SK-N-SH (cell line): ENCODE data around the gene SMIM22. TPM values are rescaled to one million over a fixed set of nuclear protein-coding genes. Genes with fewer than 3 reads are reported as not detected.

ENCODE experiments used
- CTCF ChIA-PET: fragments of 300-600, 350-600 bp; formaldehyde crosslinking; extraction: SDS; loops from one replicate; lab custom pipeline; 2021; lab: Yijun Ruan, JAX
- POLR2A ChIA-PET: fragments of 350-600 bp; sonication (Branson Sonifier 250); formaldehyde crosslinking; extraction: SDS; loops from one replicate; lab custom pipeline; 2020; ENCODE audit warnings: antibody characterized with exemption, inconsistent platforms; lab: Yijun Ruan, JAX
- DNase-seq: peaks from one replicate; pipeline ENCODE4 v3.0.0; 2012
- H2AFZ ChIP-seq: fragments of 200-600 bp; sonication (generic); 2 replicates; pipeline ENCODE4 v1.8.1; 2016; ENCODE audit warnings: antibody characterized with exemption, mild to moderate bottlenecking, low read depth
- H3F3A ChIP-seq: fragments of 200-600 bp; sonication (generic); replicated peaks from 2 replicates; pipeline ENCODE3; 2016; ENCODE audit warnings: antibody characterized with exemption, mild to moderate bottlenecking; ENCODE audit not compliant: insufficient read depth
- H3K27ac ChIP-seq, 2 experiments: fragments of 200-500 bp in 1 of 2; fragments of 200-600 bp in 1 of 2; sonication (Bioruptor generic) in 1 of 2; sonication (generic), shearing (Covaris generic) in 1 of 2; 2 replicates each; pipeline versions ENCODE4 v1.5.1 to v1.6.1; 2014 to 2016; ENCODE audit warnings: low read depth in 2 of 2, inconsistent platforms in 1 of 2, low read length in 1 of 2, mild to moderate bottlenecking in 1 of 2, mixed read lengths in 1 of 2
- H3K27me3 ChIP-seq: fragments of 200-600 bp; sonication (generic), shearing (Covaris generic); 2 replicates; pipeline ENCODE4 v1.6.1; 2016; ENCODE audit warnings: mixed run types; ENCODE audit not compliant: insufficient read depth
- H3K36me3 ChIP-seq, 2 experiments: fragments of 200-500 bp in 1 of 2; fragments of 200-600 bp in 1 of 2; sonication (Bioruptor generic) in 1 of 2; sonication (generic) in 1 of 2; replicated peaks in 1 of 2; 2 replicates each; pipeline versions ENCODE3 to v1.5.1; 2014 to 2016; ENCODE audit warnings: low read length in 1 of 2, mild to moderate bottlenecking in 1 of 2; ENCODE audit not compliant: insufficient read depth in 2 of 2, control insufficient read depth in 1 of 2
- H3K4me1 ChIP-seq, 2 experiments: fragments of 200-500 bp in 1 of 2; fragments of 200-600 bp in 1 of 2; sonication (Bioruptor generic) in 1 of 2; sonication (generic), shearing (Covaris generic) in 1 of 2; 2 replicates each; pipeline versions ENCODE4 v1.5.1 to v1.6.1; 2014 to 2016; ENCODE audit warnings: low read depth in 1 of 2, low read length in 1 of 2, mixed run types in 1 of 2; ENCODE audit not compliant: insufficient read depth in 2 of 2, control insufficient read depth in 1 of 2
- H3K4me2 ChIP-seq: fragments of 200-600 bp; sonication (generic), shearing (Covaris generic); 2 replicates; pipeline ENCODE4 v1.6.1; 2017; ENCODE audit warnings: mixed run types
- H3K4me3 ChIP-seq, 2 experiments: fragments of 200-500 bp in 1 of 2; fragments of 200-600 bp in 1 of 2; sonication (Bioruptor generic) in 1 of 2; sonication (generic), shearing (Covaris generic) in 1 of 2; 2 replicates each; pipeline versions ENCODE4 v1.5.1 to v1.8.1; 2014 to 2016; ENCODE audit warnings: low read depth in 2 of 2, inconsistent platforms in 1 of 2, low read length in 1 of 2, mild to moderate bottlenecking in 1 of 2, mixed read lengths in 1 of 2, moderate library complexity in 1 of 2
- H3K79me2 ChIP-seq: fragments of 200-600 bp; sonication (generic); 2 replicates; pipeline ENCODE4 v1.8.1; 2017; ENCODE audit warnings: mild to moderate bottlenecking; ENCODE audit not compliant: insufficient read depth
- H3K9ac ChIP-seq: fragments of 200-600 bp; sonication (generic); 2 replicates; pipeline ENCODE4 v1.6.1; 2017; ENCODE audit warnings: mixed run types
- H3K9me2 ChIP-seq: fragments of 200-600 bp; sonication (generic); 2 replicates; pipeline ENCODE4 v1.6.1; 2017; ENCODE audit warnings: mixed run types
- H3K9me3 ChIP-seq: fragments of 200-600 bp; sonication (generic); 2 replicates; pipeline ENCODE4 v1.6.1; 2017; ENCODE audit warnings: mixed run types, mild to moderate bottlenecking, moderate library complexity
- H4K20me1 ChIP-seq: fragments of 200-600 bp; sonication (generic); 2 replicates; pipeline ENCODE4 v1.6.1; 2017; ENCODE audit warnings: mild to moderate bottlenecking, mixed run types; ENCODE audit not compliant: insufficient read depth
- CTCF ChIP-seq: fragments of 200-600 bp; sonication (generic); IDR thresholded peaks from 2 replicates; pipeline ENCODE4 v1.6.1; 2017; ENCODE audit warnings: antibody characterized with exemption, mild to moderate bottlenecking, moderate library complexity
- EZH2phosphoT487 ChIP-seq: fragments of 200-600 bp; sonication (generic); IDR thresholded peaks from 2 replicates; pipeline ENCODE4 v1.6.1; 2017; ENCODE audit warnings: low read depth, mixed run types, mild to moderate bottlenecking, antibody characterized with exemption, moderate library complexity, borderline replicate concordance
- FOXJ3 ChIP-seq: sonication (generic); formaldehyde crosslinking; IDR thresholded peaks from 2 replicates; pipeline ENCODE4 v1.5.1; 2020; ENCODE audit warnings: mild to moderate bottlenecking, missing genetic modification reagents
- GABPA ChIP-seq: IDR thresholded peaks from 2 replicates; pipeline ENCODE4 v1.4.0; 2012; ENCODE audit warnings: low read depth, mild to moderate bottlenecking
- GATA2 ChIP-seq: sonication (generic); formaldehyde crosslinking; IDR thresholded peaks from 2 replicates; pipeline ENCODE4 v1.5.0; 2020; ENCODE audit warnings: mild to moderate bottlenecking, missing genetic modification reagents
- PBX3 ChIP-seq: IDR thresholded peaks from 2 replicates; pipeline ENCODE4; 2012
- POLR2AphosphoS5 ChIP-seq: IDR thresholded peaks from 2 replicates; pipeline ENCODE4 v1.6.1; 2012; ENCODE audit warnings: low read depth, low read length
- TCF12 ChIP-seq: IDR thresholded peaks from 2 replicates; pipeline ENCODE4 v1.4.0; 2012
- WGBS: methylation state at CpG from one replicate; pipeline ENCODE4 v1.1.6; 2017; ENCODE audit warnings: low lambda C conversion rate; 5-methylcytosine and 5-hydroxymethylcytosine counted together
- polyA plus RNA-seq, 3 experiments: library from polyadenylated mRNA; depleted of rRNA; stranded (reverse); fragments of >200 nt; gene quantifications; 2 replicates each; pipeline ENCODE4 v1.2.3, GENCODE V29; 2012
- TF ChIP-seq, protein P1 (sequence below): IDR thresholded peaks from 2 replicates; pipeline ENCODE4 v1.6.1; 2012; ENCODE audit warnings: mild to moderate bottlenecking, low read depth, low read length, moderate library complexity

SMIM22 gene
- polyA plus RNA-seq, 1 of the 3 experiments (the other 2 are of a cell fraction), result not detected

DNA sequence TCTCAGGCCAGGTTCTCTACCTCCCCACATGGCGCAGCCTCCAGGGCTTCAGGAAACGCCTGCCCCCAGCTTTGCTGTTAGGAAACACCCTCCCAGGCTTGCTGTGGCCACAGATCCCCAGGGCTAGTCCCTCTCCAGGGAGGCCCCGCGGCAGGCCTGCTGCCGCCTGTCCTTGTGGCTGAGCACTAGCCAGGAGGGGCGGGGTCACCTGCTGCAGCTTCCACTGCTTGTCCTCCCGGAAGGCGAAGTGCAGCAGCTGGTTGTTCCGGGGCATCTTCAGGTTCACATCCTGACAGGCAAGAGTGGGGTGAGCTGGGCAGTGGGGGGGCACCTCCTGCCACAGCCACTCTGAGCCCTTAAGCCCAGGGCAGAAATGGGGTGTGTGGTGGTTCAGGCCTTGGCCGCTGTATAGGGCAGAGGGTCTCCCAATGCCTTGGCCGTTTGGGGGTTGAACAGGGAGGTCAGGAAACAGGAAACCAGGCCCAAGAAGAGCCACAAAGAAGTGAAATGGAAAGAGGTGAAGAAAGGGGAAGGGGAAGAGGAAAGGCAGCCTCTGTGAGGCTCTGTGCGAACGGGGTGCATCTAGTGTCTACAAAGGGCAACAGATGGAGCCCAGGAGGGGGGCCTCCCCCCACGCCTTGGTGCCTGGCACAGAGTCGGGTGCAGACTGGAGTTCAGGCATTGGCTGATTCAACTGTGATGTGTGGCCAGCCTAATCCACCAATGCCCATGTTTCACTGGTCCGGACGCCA, 5.3 kb downstream of the SMIM22 start:
- Histone ChIP-seq H2AFZ (no peak overlapping the region), H3K9me2 (no peaks in the 10 kb centered on the region), H3K79me2 (0 out of 2 replicates have a peak, but pooled peaks cover 7% of the 10 kb centered on the region), H3K9me3 (no peaks in the 10 kb centered on the region), H3K36me3 (peaks cover 0 to 32% of the 10 kb centered on the region in 2 experiments), H3K4me3 (no peak overlapping the region), H3K4me2 (0 out of 2 replicates have a peak overlapping the region, but pooled peaks have one; percentile 95), H3F3A (peaks cover 10% of the 10 kb centered on the region), H3K9ac (no peak overlapping the region), H3K27me3 (no peaks in the 10 kb centered on the region), H4K20me1 (no peaks in the 10 kb centered on the region), H3K27ac (no peak overlapping the region; a peak in 1 of 4 replicates), H3K4me1 (peaks cover 0 to 18% of the 10 kb centered on the region in 2 experiments; a peak in 3 of 4 replicates)
- 86% methylated on average over 8 of the region's 17 CpGs for WGBS
- ChIA-PET POLR2A (no interaction called here), CTCF (no interaction called here)
- TF ChIP-seq EZH2phosphoT487, result no peak
- no peak for TF ChIP-seq GABPA
- TF ChIP-seq CTCF, result no peak
- TF ChIP-seq, protein P1, sequence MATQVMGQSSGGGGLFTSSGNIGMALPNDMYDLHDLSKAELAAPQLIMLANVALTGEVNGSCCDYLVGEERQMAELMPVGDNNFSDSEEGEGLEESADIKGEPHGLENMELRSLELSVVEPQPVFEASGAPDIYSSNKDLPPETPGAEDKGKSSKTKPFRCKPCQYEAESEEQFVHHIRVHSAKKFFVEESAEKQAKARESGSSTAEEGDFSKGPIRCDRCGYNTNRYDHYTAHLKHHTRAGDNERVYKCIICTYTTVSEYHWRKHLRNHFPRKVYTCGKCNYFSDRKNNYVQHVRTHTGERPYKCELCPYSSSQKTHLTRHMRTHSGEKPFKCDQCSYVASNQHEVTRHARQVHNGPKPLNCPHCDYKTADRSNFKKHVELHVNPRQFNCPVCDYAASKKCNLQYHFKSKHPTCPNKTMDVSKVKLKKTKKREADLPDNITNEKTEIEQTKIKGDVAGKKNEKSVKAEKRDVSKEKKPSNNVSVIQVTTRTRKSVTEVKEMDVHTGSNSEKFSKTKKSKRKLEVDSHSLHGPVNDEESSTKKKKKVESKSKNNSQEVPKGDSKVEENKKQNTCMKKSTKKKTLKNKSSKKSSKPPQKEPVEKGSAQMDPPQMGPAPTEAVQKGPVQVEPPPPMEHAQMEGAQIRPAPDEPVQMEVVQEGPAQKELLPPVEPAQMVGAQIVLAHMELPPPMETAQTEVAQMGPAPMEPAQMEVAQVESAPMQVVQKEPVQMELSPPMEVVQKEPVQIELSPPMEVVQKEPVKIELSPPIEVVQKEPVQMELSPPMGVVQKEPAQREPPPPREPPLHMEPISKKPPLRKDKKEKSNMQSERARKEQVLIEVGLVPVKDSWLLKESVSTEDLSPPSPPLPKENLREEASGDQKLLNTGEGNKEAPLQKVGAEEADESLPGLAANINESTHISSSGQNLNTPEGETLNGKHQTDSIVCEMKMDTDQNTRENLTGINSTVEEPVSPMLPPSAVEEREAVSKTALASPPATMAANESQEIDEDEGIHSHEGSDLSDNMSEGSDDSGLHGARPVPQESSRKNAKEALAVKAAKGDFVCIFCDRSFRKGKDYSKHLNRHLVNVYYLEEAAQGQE, result no peak
- no peak for DNase-seq

GRCh38 chr16:4801051-4801961, 6.1 kb downstream of the SMIM22 start:
- peaks cover 12% of the 10 kb centered on the region for H3F3A ChIP-seq
- H3K9me2 ChIP-seq, result no peaks in the 10 kb centered on the region
- 0 out of 2 replicates have a peak, but pooled peaks cover 7% of the 10 kb centered on the region for H3K79me2 ChIP-seq
- ChIA-PET POLR2A (interaction anchor here (1.3 to 2.1 kb wide), 3 partner anchors 33 to 67 kb away, joined by 5 to 9 read pairs (median 7); partner anchors contain the start of genes ANKS3, DNAAF8 and ZNF500), CTCF (interaction anchor here (1.0 to 1.1 kb wide), 2 partner anchors 13 to 283 kb away, joined by 3 read pairs; partner anchors contain the start of gene SEPTIN12)
- peaks cover 0 to 18% of the 10 kb centered on the region in 2 experiments; a peak in 3 of 4 replicates for H3K4me1 ChIP-seq
- peak overlapping the region; percentile 88 for H2AFZ ChIP-seq
- no peak for DNase-seq
- H3K4me2 ChIP-seq, result peak overlapping the region; percentile 95
- peak overlapping the region; percentile 55 for H3K9ac ChIP-seq
- H3K9me3 ChIP-seq, result no peaks in the 10 kb centered on the region
- peak overlapping the region; percentile 16 to 93; a peak in 3 of 4 replicates for H3K27ac ChIP-seq
- no peaks in the 10 kb centered on the region for H4K20me1 ChIP-seq
- H3K36me3 ChIP-seq, result peaks cover 5 to 36% of the 10 kb centered on the region in 2 experiments
- WGBS, result 74% methylated on average over 17 of the region's 29 CpGs
- no peaks in the 10 kb centered on the region for H3K27me3 ChIP-seq
- H3K4me3 ChIP-seq, result peak overlapping the region; percentile 83
- no peak for TF ChIP-seq PBX3
- no peak for TF ChIP-seq POLR2AphosphoS5
- no peak for TF ChIP-seq GATA2 (CRISPR knock-in tag)
- TF ChIP-seq FOXJ3 (CRISPR knock-in tag), result no peak
- no peak for TF ChIP-seq TCF12
